Stimulated activated naive B cell treated with anti-CD40 and anti-IgM and Interleukin-4, amounts not matched to agents 10 μg/mL and 1 μg/mL and 100 μg/mL, for 72 hours (primary cell): ENCODE results near the gene NADSYN1.

Experiments used
- ATAC-seq, 2 donors: fragments of 150-1000 bp; cut with Tn5 transposase; replicated peaks; 2 replicates each; pipeline ENCODE4 v1.10.0; 2021; ENCODE audit warnings: moderate library complexity in 1 of 2
- DNase-seq: peaks from one replicate; pipeline ENCODE4 v3.0.0; 2021
- H3K27ac Mint-ChIP-seq: one replicate; pipeline ENCODE4 v1.8.0; 2022; ENCODE audit warnings: mild to moderate bottlenecking, mixed read lengths
- H3K27me3 Mint-ChIP-seq, 2 donors: one replicate each; pipeline ENCODE4 v1.8.0; 2022; ENCODE audit warnings: mixed read lengths in 2 of 2
- H3K36me3 Mint-ChIP-seq, 2 donors: one replicate each; pipeline ENCODE4 v1.8.0; 2022; ENCODE audit warnings: mixed read lengths in 2 of 2, mild to moderate bottlenecking in 1 of 2
- H3K4me1 Mint-ChIP-seq, 2 donors: one replicate each; pipeline ENCODE4 v1.8.0; 2022; ENCODE audit warnings: mixed read lengths in 2 of 2, mild to moderate bottlenecking in 1 of 2
- H3K4me3 Mint-ChIP-seq, 2 donors: one replicate each; pipeline ENCODE4 v1.8.0; 2022; ENCODE audit warnings: mild to moderate bottlenecking in 2 of 2, mixed read lengths in 2 of 2, moderate library complexity in 1 of 2
- H3K9me3 Mint-ChIP-seq, 2 donors: one replicate each; pipeline ENCODE4 v1.8.0; 2022; ENCODE audit warnings: mixed read lengths in 2 of 2, mild to moderate bottlenecking in 1 of 2

Gene NADSYN1

GRCh38 chr11:71450939-71451338 lies 2.1 kb upstream of the NADSYN1 start:
- no peak overlapping the region for H3K27ac Mint-ChIP-seq
- H3K27me3 Mint-ChIP-seq, result no peaks in the 10 kb centered on the region
- DNase-seq, result no peak
- H3K4me3 Mint-ChIP-seq, result no peak overlapping the region
- peaks cover 2 to 4% of the 10 kb centered on the region in 2 donors for H3K9me3 Mint-ChIP-seq
- H3K36me3 Mint-ChIP-seq, result peaks cover 19 to 35% of the 10 kb centered on the region in 2 donors
- ATAC-seq, result no peak
- peaks cover 43 to 68% of the 10 kb centered on the region in 2 donors for H3K4me1 Mint-ChIP-seq

- H3K27me3 Mint-ChIP-seq, result no peaks in the 10 kb centered on the region
- peak overlapping the region; percentile 90 to 92 for H3K4me3 Mint-ChIP-seq
- peaks cover 20 to 35% of the 10 kb centered on the region in 2 donors for H3K36me3 Mint-ChIP-seq
- H3K27ac Mint-ChIP-seq, result peak overlapping the region; percentile 94
- no peaks in the 10 kb centered on the region for H3K9me3 Mint-ChIP-seq
- DNase-seq, result no peak
- ATAC-seq, result no peak
- H3K4me1 Mint-ChIP-seq, result peaks cover 47 to 67% of the 10 kb centered on the region in 2 donors
Measured at GRCh38 chr11:71451596-71452198, 1.3 kb upstream of the NADSYN1 start.

GRCh38 chr11:71452199-71453036 lies 585 bp upstream of the NADSYN1 start:
- H3K4me1 Mint-ChIP-seq, result peaks cover 43 to 59% of the 10 kb centered on the region in 2 donors
- ATAC-seq (peak; percentile 6 to 14), DNase-seq (peak; percentile 28)
- H3K27me3 Mint-ChIP-seq, result no peaks in the 10 kb centered on the region
- peaks cover 19 to 37% of the 10 kb centered on the region in 2 donors for H3K36me3 Mint-ChIP-seq
- H3K4me3 Mint-ChIP-seq, result peak overlapping the region; percentile 90 to 92
- peak overlapping the region; percentile 94 for H3K27ac Mint-ChIP-seq
- no peaks in the 10 kb centered on the region for H3K9me3 Mint-ChIP-seq

GRCh38 chr11:71453918-71454304 lies 908 bp downstream of the NADSYN1 start:
- Mint-ChIP-seq H3K9me3 (no peaks in the 10 kb centered on the region), H3K4me1 (peaks cover 40 to 56% of the 10 kb centered on the region in 2 donors), H3K27ac (peak overlapping the region; percentile 93), H3K36me3 (peaks cover 26 to 44% of the 10 kb centered on the region in 2 donors), H3K4me3 (peak overlapping the region; percentile 90 to 92), H3K27me3 (no peaks in the 10 kb centered on the region)
- no peak for ATAC-seq
- DNase-seq, result no peak

GRCh38 chr11:71454470-71455113 lies 1.6 kb downstream of the NADSYN1 start:
- DNase-seq (no peak), ATAC-seq (no peak)
- Mint-ChIP-seq H3K27me3 (no peaks in the 10 kb centered on the region), H3K9me3 (no peaks in the 10 kb centered on the region), H3K27ac (no peak overlapping the region), H3K4me1 (peaks cover 37 to 52% of the 10 kb centered on the region in 2 donors), H3K36me3 (peaks cover 28 to 46% of the 10 kb centered on the region in 2 donors), H3K4me3 (peak overlapping the region; percentile 51 to 75)

- Mint-ChIP-seq H3K4me3 (no peak overlapping the region), H3K27me3 (no peaks in the 10 kb centered on the region), H3K4me1 (peaks cover 35 to 44% of the 10 kb centered on the region in 2 donors), H3K36me3 (peaks cover 43 to 63% of the 10 kb centered on the region in 2 donors), H3K27ac (peak overlapping the region; percentile 39), H3K9me3 (no peaks in the 10 kb centered on the region)
- ATAC-seq (no peak), DNase-seq (no peak)
Measured at GRCh38 chr11:71456294-71456693, 3.3 kb downstream of the NADSYN1 start.

- Mint-ChIP-seq H3K27me3 (no peaks in the 10 kb centered on the region), H3K36me3 (peaks cover 46 to 68% of the 10 kb centered on the region in 2 donors), H3K27ac (no peak overlapping the region), H3K9me3 (no peaks in the 10 kb centered on the region), H3K4me1 (peaks cover 31 to 39% of the 10 kb centered on the region in 2 donors), H3K4me3 (no peak overlapping the region)
- no peak for DNase-seq
- no peak for ATAC-seq
Measured at GRCh38 chr11:71456831-71457230, 3.8 kb downstream of the NADSYN1 start.

- DNase-seq (no peak), ATAC-seq (no peak)
- H3K36me3 Mint-ChIP-seq, result peaks cover 54 to 79% of the 10 kb centered on the region in 2 donors
Measured at GRCh38 chr11:71458146-71459070, 5.4 kb downstream of the NADSYN1 start.

GRCh38 chr11:71459076-71459766 lies 6.2 kb downstream of the NADSYN1 start:
- DNase-seq (no peak), ATAC-seq (no peak)
- H3K4me1 Mint-ChIP-seq, result peaks cover 23 to 28% of the 10 kb centered on the region in 2 donors
- H3K27me3 Mint-ChIP-seq, result no peaks in the 10 kb centered on the region
- no peak overlapping the region for H3K27ac Mint-ChIP-seq
- no peak overlapping the region for H3K4me3 Mint-ChIP-seq
- H3K36me3 Mint-ChIP-seq, result peaks cover 61 to 83% of the 10 kb centered on the region in 2 donors
- no peaks in the 10 kb centered on the region for H3K9me3 Mint-ChIP-seq

More at GRCh38 chr11:71458146-71459070, 5.4 kb downstream of the NADSYN1 start:
- Mint-ChIP-seq H3K9me3 (no peaks in the 10 kb centered on the region), H3K27ac (no peak overlapping the region), H3K4me1 (peaks cover 24 to 32% of the 10 kb centered on the region in 2 donors), H3K27me3 (no peaks in the 10 kb centered on the region), H3K4me3 (no peak overlapping the region)

- DNase-seq (no peak), ATAC-seq (no peak)
- peaks cover 63 to 87% of the 10 kb centered on the region in 2 donors for H3K36me3 Mint-ChIP-seq
- H3K9me3 Mint-ChIP-seq, result no peaks in the 10 kb centered on the region
- H3K27ac Mint-ChIP-seq, result no peak overlapping the region
- peaks cover 21 to 30% of the 10 kb centered on the region in 2 donors for H3K4me1 Mint-ChIP-seq
- H3K27me3 Mint-ChIP-seq, result no peaks in the 10 kb centered on the region
- no peak overlapping the region for H3K4me3 Mint-ChIP-seq
Measured at GRCh38 chr11:71459767-71460320, 6.8 kb downstream of the NADSYN1 start.

- no peak for ATAC-seq
- Mint-ChIP-seq H3K27ac (no peak overlapping the region), H3K27me3 (no peaks in the 10 kb centered on the region), H3K4me3 (no peak overlapping the region), H3K4me1 (peaks cover 17 to 28% of the 10 kb centered on the region in 2 donors), H3K36me3 (peaks cover 62 to 89% of the 10 kb centered on the region in 2 donors), H3K9me3 (no peaks in the 10 kb centered on the region)
- no peak for DNase-seq
Measured at GRCh38 chr11:71461696-71462095, 8.7 kb downstream of the NADSYN1 start.

- no peak for ATAC-seq
- Mint-ChIP-seq H3K27me3 (no peaks in the 10 kb centered on the region), H3K4me3 (no peak overlapping the region), H3K4me1 (peaks cover 17 to 26% of the 10 kb centered on the region in 2 donors), H3K36me3 (peaks cover 69 to 89% of the 10 kb centered on the region in 2 donors), H3K9me3 (no peaks in the 10 kb centered on the region), H3K27ac (peak overlapping the region; percentile 1)
- DNase-seq, result no peak
Measured at GRCh38 chr11:71462726-71463125, 9.7 kb downstream of the NADSYN1 start.
